Coronary artery (tissue), 2 donors: ENCODE data around the gene BCL2L12.

Source experiments
- DNase-seq: peaks from one replicate; pipeline ENCODE4 v3.0.0-alpha.2; 2017; ENCODE audit warnings: low spot score
- H3K27ac ChIP-seq, 2 donors: fragments of 200-600 bp; sonication (generic); one replicate each; pipeline ENCODE4 v1.5.1; 2016 to 2019
- H3K4me3 ChIP-seq: fragments of 200-600 bp; sonication (generic); 2 replicates; pipeline ENCODE4 v1.5.1; 2016; ENCODE audit warnings: mild to moderate bottlenecking, moderate library complexity
- CTCF ChIP-seq: fragments of 200-600 bp; sonication (generic); IDR thresholded peaks from one replicate; pipeline ENCODE4 v1.5.1; 2019; ENCODE audit warnings: antibody characterized with exemption

BCL2L12 gene

GRCh38 chr19:49666120-49666444 is 349 bp downstream of the BCL2L12 start:
- H3K4me3 ChIP-seq, result peak overlapping the region; percentile 95
- TF ChIP-seq CTCF, result no peak
- H3K27ac ChIP-seq, result peak overlapping the region; percentile 75 to 98
- no peak for DNase-seq

GRCh38 chr19:49667473-49667872 is 1.7 kb downstream of the BCL2L12 start:
- no peak overlapping the region for H3K27ac ChIP-seq
- no peak overlapping the region for H3K4me3 ChIP-seq
- no peak for TF ChIP-seq CTCF
- no peak for DNase-seq

GRCh38 chr19:49669516-49669915 is 3.8 kb downstream of the BCL2L12 start:
- Histone ChIP-seq H3K27ac (no peak overlapping the region), H3K4me3 (no peak overlapping the region)
- DNase-seq, result no peak
- no peak for TF ChIP-seq CTCF

- peak; percentile 82 for TF ChIP-seq CTCF
- DNase-seq, result no peak
- Histone ChIP-seq H3K4me3 (peak overlapping the region; percentile 47), H3K27ac (peak overlapping the region in 1 of 2 donors; percentile 74)
Measured at GRCh38 chr19:49672131-49672919, 6.6 kb downstream of the BCL2L12 start.

GRCh38 chr19:49676136-49676783 is 10.5 kb downstream of the BCL2L12 start:
- peak overlapping the region; percentile 63 for H3K4me3 ChIP-seq
- H3K27ac ChIP-seq, result peak overlapping the region; percentile 85 to 92
- no peak for DNase-seq
- TF ChIP-seq CTCF, result no peak

GRCh38 chr19:49676784-49677230 is 11.1 kb downstream of the BCL2L12 start:
- DNase-seq, result peak; percentile 100
- TF ChIP-seq CTCF, result no peak
- Histone ChIP-seq H3K27ac (peak overlapping the region; percentile 86 to 97), H3K4me3 (peak overlapping the region; percentile 97)
